HUES64 (cell line): Measurements from ENCODE around the gene DPP8.

Source experiments
- H3K27ac ChIP-seq: 2 replicates; pipeline ENCODE4 v1.7.0; 2013; ENCODE audit warnings: low read depth, low read length, inconsistent platforms
- H3K27me3 ChIP-seq: 2 replicates; pipeline ENCODE4 v1.6.1; 2013; ENCODE audit warnings: mild to moderate bottlenecking, low read length; ENCODE audit not compliant: insufficient read depth
- H3K36me3 ChIP-seq: 2 replicates; pipeline ENCODE4 v1.6.1; 2013; ENCODE audit warnings: mild to moderate bottlenecking, low read length; ENCODE audit not compliant: insufficient read depth
- H3K4me1 ChIP-seq: 2 replicates; pipeline ENCODE4 v1.6.1; 2013; ENCODE audit warnings: mild to moderate bottlenecking, low read length, moderate library complexity; ENCODE audit not compliant: insufficient read depth
- H3K4me3 ChIP-seq: 2 replicates; pipeline ENCODE4 v1.5.1; 2013; ENCODE audit warnings: mild to moderate bottlenecking, low read length, moderate library complexity
- H3K9ac ChIP-seq: 2 replicates; pipeline ENCODE4 v1.6.1; 2013; ENCODE audit warnings: mild to moderate bottlenecking, low read depth, low read length
- H3K9me3 ChIP-seq: 2 replicates; pipeline ENCODE4 v1.6.1; 2013; ENCODE audit warnings: low read depth, low read length; ENCODE audit not compliant: insufficient read depth
- WGBS: fragments of 150-250, 120-280 bp; methylation state at CpG from one replicate; pipeline ENCODE4 v1.1.7; 2013; ENCODE audit warnings: missing lambda C conversion rate; 5-methylcytosine and 5-hydroxymethylcytosine counted together

Gene DPP8

GRCh38 chr15:65524226-65524625 lies 6.7 kb upstream of the DPP8 start:
- no peak overlapping the region for H3K4me3 ChIP-seq
- 84% methylated on average over 10 of the region's 10 CpGs for WGBS
- H3K27ac ChIP-seq: no peak overlapping the region
- no peaks in the 10 kb centered on the region for H3K27me3 ChIP-seq
- peaks cover 8% of the 10 kb centered on the region; the same call in 1 of the 2 replicates for H3K4me1 ChIP-seq
- H3K9ac ChIP-seq: no peak overlapping the region
- H3K36me3 ChIP-seq: no peaks in the 10 kb centered on the region
- H3K9me3 ChIP-seq: no peaks in the 10 kb centered on the region

GRCh38 chr15:65521350-65521749 lies 3.9 kb upstream of the DPP8 start:
- Histone ChIP-seq H3K9me3 (no peaks in the 10 kb centered on the region), H3K4me3 (no peak overlapping the region), H3K4me1 (peaks cover 2% of the 10 kb centered on the region; the same call in 1 of the 2 replicates), H3K27me3 (no peaks in the 10 kb centered on the region), H3K36me3 (no peaks in the 10 kb centered on the region; the same call in 1 of the 2 replicates), H3K27ac (no peak overlapping the region), H3K9ac (no peak overlapping the region)
- 95% methylated on average over 5 of the region's 7 CpGs for WGBS

GRCh38 chr15:65518633-65519285 lies 1.3 kb upstream of the DPP8 start:
- no peak overlapping the region for H3K4me3 ChIP-seq
- peaks cover 17% of the 10 kb centered on the region for H3K36me3 ChIP-seq
- no peaks in the 10 kb centered on the region for H3K9me3 ChIP-seq
- 100% methylated on average over 1 of the region's 4 CpGs for WGBS
- H3K9ac ChIP-seq: no peak overlapping the region
- peaks cover 8% of the 10 kb centered on the region; the same call in 1 of the 2 replicates for H3K4me1 ChIP-seq
- H3K27ac ChIP-seq: no peak overlapping the region
- no peaks in the 10 kb centered on the region for H3K27me3 ChIP-seq

GRCh38 chr15:65517866-65518207 lies 348 bp upstream of the DPP8 start:
- peak overlapping the region; percentile 83 for H3K4me3 ChIP-seq
- H3K27me3 ChIP-seq: no peaks in the 10 kb centered on the region
- H3K36me3 ChIP-seq: peaks cover 24% of the 10 kb centered on the region
- peaks cover 8% of the 10 kb centered on the region; the same call in 1 of the 2 replicates for H3K4me1 ChIP-seq
- no peak overlapping the region for H3K27ac ChIP-seq
- WGBS: 46% methylated on average over 8 of the region's 8 CpGs
- H3K9me3 ChIP-seq: no peaks in the 10 kb centered on the region
- peak overlapping the region; percentile 20; the same call in 1 of the 2 replicates for H3K9ac ChIP-seq

GRCh38 chr15:65512807-65513416 lies 4.6 kb downstream of the DPP8 start:
- Histone ChIP-seq H3K27ac (no peak overlapping the region), H3K4me1 (peaks cover 8% of the 10 kb centered on the region; the same call in 1 of the 2 replicates), H3K36me3 (peaks cover 69% of the 10 kb centered on the region), H3K9ac (no peak overlapping the region), H3K4me3 (no peak overlapping the region), H3K9me3 (no peaks in the 10 kb centered on the region), H3K27me3 (no peaks in the 10 kb centered on the region)
- 84% methylated on average over 10 of the region's 10 CpGs for WGBS

- Histone ChIP-seq H3K4me3 (no peak overlapping the region), H3K27ac (no peak overlapping the region), H3K4me1 (peaks cover 8% of the 10 kb centered on the region; the same call in 1 of the 2 replicates), H3K9me3 (no peaks in the 10 kb centered on the region), H3K9ac (no peak overlapping the region), H3K27me3 (no peaks in the 10 kb centered on the region), H3K36me3 (peaks cover 75% of the 10 kb centered on the region)
- WGBS: 96% methylated on average over 5 of the region's 5 CpGs
Observed at GRCh38 chr15:65512189-65512588, 5.3 kb downstream of the DPP8 start.

GRCh38 chr15:65509321-65509720 lies 8.2 kb downstream of the DPP8 start:
- H3K9me3 ChIP-seq: no peaks in the 10 kb centered on the region
- no peak overlapping the region for H3K27ac ChIP-seq
- no peaks in the 10 kb centered on the region for H3K4me1 ChIP-seq
- peaks cover 89% of the 10 kb centered on the region for H3K36me3 ChIP-seq
- H3K4me3 ChIP-seq: no peak overlapping the region
- H3K9ac ChIP-seq: no peak overlapping the region
- no peaks in the 10 kb centered on the region for H3K27me3 ChIP-seq
- whole genome bisulfite sequencing: 88% methylated on average over 2 of the region's 2 CpGs

- 98% methylated on average over 4 of the region's 4 CpGs for WGBS
- peaks cover 78% of the 10 kb centered on the region for H3K36me3 ChIP-seq
Observed at GRCh38 chr15:65494076-65494475, 23.4 kb downstream of the DPP8 start.

GRCh38 chr15:65484876-65485275 lies 32.6 kb downstream of the DPP8 start:
- no peaks in the 10 kb centered on the region for H3K27me3 ChIP-seq
- H3K27ac ChIP-seq: no peak overlapping the region
- H3K4me1 ChIP-seq: no peaks in the 10 kb centered on the region
- no peak overlapping the region for H3K4me3 ChIP-seq
- H3K9me3 ChIP-seq: no peaks in the 10 kb centered on the region
- 94% methylated on average over 4 of the region's 4 CpGs for WGBS
- peaks cover 87% of the 10 kb centered on the region for H3K36me3 ChIP-seq
- H3K9ac ChIP-seq: no peak overlapping the region

More at GRCh38 chr15:65494076-65494475, 23.4 kb downstream of the DPP8 start:
- H3K27ac ChIP-seq: no peak overlapping the region
- no peaks in the 10 kb centered on the region for H3K9me3 ChIP-seq
- H3K27me3 ChIP-seq: no peaks in the 10 kb centered on the region
- no peaks in the 10 kb centered on the region for H3K4me1 ChIP-seq
- no peak overlapping the region for H3K4me3 ChIP-seq
- no peak overlapping the region for H3K9ac ChIP-seq

- Histone ChIP-seq H3K27ac (no peak overlapping the region), H3K9me3 (no peaks in the 10 kb centered on the region), H3K4me3 (no peak overlapping the region), H3K27me3 (no peaks in the 10 kb centered on the region), H3K36me3 (peaks cover 86% of the 10 kb centered on the region), H3K4me1 (no peaks in the 10 kb centered on the region), H3K9ac (no peak overlapping the region)
- 96% methylated on average over 5 of the region's 5 CpGs for WGBS
Observed at GRCh38 chr15:65476903-65477302, 40.6 kb downstream of the DPP8 start.

GRCh38 chr15:65470866-65471265 lies 46.6 kb downstream of the DPP8 start:
- 97% methylated on average over 3 of the region's 3 CpGs for WGBS
- no peaks in the 10 kb centered on the region for H3K27me3 ChIP-seq
- H3K27ac ChIP-seq: no peak overlapping the region
- no peaks in the 10 kb centered on the region for H3K9me3 ChIP-seq
- H3K4me1 ChIP-seq: no peaks in the 10 kb centered on the region
- H3K36me3 ChIP-seq: peaks cover 74% of the 10 kb centered on the region
- H3K4me3 ChIP-seq: no peak overlapping the region
- H3K9ac ChIP-seq: no peak overlapping the region
